ENCODE measurements around the gene IL6.
A peak's percentile ranks its signal among the peaks of the same experiment; 100 is the strongest.
"Not testable (repeated sequence)": the region's sequence is repeated elsewhere in the genome, so short reads cannot be mapped to it uniquely, and the experiment has no call there.

The IL6 gene

DNA sequence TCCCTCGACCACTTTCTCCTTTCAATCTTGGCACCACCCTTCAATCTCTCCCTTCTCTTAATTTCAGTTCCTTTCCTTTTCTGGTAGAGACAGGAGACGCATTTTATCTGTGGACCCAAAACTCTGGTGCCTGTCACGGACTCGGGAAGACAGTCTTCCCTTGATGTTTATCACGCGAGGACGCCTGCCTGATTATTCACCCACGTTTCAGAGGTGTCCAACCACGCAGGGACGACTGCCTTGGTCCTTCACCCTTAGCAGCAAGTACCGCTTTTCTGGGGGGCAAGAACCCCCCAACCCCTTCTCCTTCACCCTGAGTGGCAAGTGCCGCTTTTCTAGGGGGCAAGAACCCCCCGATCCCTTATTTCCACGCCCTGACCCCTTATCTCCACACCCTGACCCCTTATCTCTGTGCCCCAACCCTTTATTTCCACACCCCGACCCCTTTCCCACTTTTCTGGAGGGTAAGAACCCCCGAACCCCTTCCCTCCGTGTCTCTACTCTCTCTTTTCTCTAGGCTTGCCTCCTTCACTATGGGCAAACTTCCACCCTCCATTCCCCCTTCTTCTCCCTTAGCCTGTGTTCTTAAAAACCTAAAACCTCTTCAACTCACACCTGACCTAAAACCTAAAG is 22.9 kb upstream of the IL6 start:
- DNase-seq (ENCODE audit: low spot score), result not testable (repeated sequence)

DNA sequence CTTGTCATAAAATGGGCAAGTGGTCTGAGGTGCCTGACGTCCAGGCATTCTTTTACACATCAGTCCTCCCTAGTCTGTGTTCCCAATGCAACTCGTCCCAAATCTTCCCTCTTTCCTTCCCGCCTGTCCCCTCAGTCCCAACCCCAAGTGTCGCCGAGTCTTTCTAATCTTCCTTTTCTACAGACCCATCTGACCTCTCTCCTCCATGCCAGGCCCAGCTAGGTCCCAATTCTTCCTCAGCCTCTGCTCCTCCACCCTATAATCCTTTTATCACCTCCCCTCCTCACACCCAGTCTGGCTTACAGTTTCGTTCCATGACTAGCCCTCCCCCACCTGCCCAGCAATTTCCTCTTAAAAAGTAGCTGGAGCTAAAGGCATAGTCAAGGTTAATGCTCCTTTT is 22.3 kb upstream of the IL6 start:
- DNase-seq (ENCODE audit: low spot score), result not testable (repeated sequence)

DNA sequence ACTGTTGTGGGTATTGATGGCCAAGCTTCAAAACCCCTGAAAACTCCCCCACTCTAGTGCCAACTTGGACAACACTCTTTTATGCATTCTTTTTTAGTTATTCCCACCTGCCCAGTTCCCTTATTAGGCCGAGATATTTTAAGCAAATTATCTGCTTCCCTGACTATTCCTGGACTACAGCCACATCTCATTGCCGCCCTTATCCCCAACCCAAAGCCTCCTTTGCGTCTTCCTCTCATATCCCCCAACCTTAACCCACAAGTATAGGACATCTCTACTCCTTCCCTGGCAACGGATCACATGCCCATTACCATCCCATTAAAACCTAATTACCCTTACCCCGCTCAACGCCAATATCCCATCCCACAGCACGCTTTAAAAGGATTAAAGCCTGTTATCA is 21.1 kb upstream of the IL6 start:
- DNase-seq (ENCODE audit: low spot score), result not testable (repeated sequence)

DNA sequence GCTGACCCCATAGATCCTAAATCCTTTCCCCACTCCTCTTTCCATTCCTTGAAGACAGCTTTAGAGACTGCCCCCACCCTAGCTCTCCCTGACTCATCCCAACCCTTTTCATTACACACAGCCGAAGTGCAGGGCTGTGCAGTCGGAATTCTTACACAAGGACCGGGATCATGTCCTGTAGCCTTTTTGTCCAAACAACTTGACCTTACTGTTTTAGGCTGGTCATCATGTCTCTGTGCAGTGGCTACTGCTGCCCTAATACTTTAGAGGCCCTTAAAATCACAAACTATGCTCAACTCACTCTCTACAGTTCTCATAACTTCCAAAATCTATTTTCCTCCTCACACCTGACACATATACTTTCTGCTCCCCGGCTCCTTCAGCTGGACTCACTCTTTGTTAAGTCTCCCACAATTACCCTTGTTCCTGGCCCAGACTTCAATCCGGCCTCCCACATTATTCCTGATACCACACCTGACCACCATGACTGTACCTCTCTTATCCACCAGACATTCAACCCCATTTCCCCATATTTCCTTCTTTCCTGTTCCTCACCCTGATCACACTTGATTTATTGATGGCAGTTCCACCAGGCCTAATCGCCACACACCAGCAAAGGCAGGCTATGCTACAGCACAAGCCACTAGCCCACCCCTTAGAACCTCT is 19.8 kb upstream of the IL6 start:
- DNase-seq (ENCODE audit: low spot score), result not testable (repeated sequence)

DNA sequence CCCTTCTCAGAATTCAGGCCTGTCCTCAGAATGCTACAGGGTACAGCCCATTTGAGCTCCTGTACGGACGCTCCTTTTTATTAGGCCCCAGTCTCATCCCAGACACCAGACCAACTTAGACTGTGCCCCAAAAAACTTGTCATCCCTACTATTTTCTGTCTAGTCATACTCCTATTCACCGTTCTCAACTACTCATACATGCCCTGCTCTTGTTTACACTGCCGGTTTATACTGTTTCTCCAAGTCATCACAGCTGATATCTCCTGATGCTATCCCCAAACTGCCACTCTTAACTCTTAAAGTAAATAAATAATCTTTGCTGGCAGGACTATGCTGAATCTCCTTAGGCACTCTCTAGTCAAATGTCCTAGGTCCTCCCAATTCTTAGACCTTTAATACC is 18.8 kb upstream of the IL6 start:
- DNase-seq (ENCODE audit: low spot score), result not testable (repeated sequence)

DNA sequence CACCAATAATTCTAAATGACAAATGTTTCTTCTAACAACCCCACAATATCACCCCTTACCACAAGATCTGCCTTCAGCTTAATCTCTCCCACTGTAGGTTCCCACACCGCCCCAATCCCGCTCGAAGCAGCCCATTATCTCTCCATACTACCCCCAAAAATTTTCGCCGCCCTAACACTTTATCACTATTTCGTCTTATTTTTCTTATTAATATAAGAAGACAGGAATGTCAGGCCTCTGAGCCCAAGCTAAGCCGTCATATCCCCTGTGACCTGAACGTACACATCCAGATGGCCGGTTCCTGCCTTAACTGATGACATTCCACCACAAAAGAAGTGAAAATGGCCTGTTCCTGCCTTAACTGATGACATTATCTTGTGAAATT is 18.3 kb upstream of the IL6 start:
- not testable (repeated sequence) for DNase-seq (ENCODE audit: low spot score)

DNA sequence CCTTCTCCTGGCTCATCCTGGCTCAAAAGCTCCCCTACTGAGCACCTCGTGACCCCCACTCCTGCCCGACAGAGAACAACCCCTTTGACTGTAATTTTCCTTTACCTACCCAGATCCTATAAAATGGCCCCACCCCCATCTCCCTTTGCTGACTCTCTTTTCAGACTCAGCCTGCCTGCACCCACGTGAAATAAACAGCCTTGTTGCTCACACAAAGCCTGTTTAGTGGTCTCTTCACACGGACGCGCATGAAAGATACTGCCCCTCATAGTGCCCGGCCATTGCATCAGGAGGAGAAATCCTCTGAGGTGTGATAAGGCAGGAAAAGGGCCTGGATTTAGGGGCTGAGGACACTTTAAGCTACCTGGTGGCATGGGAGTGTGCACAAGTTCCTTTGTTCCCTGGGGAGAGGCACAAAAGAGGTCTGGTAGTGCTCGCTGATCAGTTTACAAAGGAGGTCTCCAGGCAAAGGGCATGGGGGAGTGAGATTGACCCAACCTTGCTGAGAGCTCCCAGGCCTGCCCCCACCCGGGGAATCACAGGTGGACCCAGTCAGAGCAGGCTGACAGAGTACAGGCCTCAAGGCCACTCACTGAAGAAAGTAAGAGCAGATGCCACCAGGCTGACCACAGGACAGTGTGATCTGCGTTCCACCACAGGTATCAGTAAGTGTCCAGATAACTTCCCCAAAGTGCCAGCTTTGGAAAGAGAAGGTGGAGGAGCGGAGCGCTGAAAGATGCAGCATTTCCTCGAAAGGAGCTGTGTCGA is 17.8 kb upstream of the IL6 start:
- DNase-seq (ENCODE audit: low spot score), result not testable (repeated sequence)

DNA sequence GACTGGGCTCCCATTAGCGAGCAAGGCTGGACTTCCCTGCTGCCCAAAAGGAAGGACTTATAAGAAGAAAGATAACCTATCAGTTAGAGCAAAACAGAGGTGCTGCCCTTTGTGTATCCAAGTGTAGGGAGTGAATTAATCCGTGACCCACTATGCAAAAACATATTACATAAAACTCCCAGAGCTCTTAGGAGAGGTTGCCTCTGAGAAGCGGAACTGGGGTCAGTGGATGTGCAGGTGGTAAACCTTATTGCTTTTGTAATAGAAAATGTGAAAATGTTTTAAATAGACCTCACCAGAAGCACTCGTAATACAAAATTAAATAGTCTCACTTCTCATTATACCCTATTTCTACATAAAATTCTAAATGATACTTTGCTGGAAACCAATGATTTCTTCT is 17.1 kb upstream of the IL6 start:
- no peak for DNase-seq (ENCODE audit: low spot score)

DNA sequence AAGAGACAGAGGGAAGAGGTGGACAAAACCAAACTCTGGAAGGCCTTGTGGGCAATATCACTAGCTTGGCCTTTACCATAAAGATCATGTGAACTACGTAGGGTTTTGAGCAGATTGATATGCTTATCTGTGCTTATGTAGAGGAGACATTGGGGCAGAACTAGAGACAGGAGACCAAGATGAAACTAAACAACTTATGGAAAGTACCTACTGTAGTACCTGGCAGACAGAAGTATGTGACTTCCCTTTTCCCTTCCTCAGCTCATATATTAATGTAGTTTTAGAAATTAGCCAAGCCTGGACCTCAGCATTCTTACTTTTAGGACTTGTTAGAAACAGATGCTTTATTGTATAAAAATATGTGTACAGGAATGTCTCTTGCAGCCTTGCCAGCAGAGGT is 14.0 kb upstream of the IL6 start:
- DNase-seq (ENCODE audit: low spot score), result no peak

DNA sequence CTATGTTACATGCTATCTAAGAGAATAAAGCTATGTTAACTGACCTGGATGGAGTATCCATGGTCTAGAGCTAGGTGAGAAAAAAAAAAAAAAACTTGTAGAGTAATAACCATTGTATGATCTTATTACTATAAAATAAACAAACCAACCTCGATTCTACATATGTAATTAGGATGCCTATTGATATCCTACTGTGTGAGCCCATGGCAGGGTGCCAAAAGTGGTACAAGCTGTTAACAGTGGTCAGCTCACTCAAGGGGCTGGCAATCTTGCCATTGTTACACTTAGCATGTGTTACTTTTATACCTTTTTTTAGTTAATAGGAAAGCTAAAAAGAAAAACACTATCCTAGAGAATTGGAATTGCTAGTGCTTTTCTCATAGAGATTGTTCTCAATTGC is 13.5 kb upstream of the IL6 start:
- DNase-seq (ENCODE audit: low spot score), result no peak

DNA sequence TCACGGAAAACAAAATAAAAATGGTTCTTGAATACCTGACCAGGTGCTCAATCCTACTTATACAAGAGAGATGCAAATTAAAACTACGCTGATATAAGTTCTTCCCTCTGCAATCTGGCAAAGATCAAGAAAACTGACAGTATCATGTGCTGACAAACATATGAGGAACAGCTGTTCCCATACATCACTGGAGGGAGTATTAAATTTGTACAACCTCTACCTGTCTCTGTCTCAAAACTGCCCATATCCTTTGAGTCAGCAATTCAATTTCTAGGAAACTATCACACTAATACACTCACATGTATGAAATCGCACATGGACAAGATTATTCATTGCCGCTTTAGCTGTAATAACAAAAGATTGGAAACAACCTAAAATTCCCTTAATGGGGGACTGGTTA is 11.0 kb upstream of the IL6 start:
- no peak for DNase-seq (ENCODE audit: low spot score)

DNA sequence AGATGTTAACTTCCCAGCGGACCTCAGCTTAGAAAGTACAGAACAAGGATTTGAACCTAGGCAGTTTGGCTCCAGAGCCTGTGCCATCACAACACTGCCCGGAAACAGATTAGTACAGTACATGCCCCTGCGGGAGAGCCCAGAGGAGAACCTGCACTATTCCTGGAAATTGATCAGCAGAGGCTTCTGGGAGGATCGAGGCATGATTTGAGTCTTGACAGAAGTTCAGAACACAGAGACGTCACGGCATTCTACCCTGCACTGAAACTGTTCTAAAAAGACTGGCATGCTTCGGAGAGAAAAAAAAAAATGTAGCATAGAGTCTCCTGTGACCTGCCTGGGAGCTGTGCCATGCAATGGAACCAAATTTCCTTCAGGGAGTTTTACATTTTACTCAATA is 9.2 kb upstream of the IL6 start:
- no peak for DNase-seq (ENCODE audit: low spot score)

DNA sequence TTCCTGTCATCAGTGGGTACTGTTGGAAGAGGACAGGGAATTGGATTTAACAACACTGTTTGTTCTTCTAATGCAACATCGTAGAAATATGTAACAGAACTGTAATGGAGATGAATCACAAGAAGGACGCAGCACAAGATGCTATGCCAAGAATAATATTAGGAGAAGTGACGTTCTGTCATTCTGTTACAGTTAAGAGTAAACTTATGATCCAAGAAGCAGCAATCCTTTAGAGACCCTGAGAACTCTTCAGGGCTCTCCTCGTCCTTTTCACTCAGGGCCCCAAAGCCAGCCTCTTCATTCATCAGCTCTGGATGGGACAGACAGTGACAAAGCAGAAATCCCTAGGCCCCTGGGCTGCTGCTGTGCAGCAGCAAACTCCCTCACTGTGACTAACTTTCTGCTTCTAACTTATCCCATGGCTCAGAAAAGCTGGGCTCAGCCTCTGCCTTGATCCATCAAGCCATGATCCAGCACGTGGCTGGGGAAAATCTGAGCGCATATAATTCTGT is 8.7 kb upstream of the IL6 start:
- no peak for DNase-seq (ENCODE audit: low spot score)

DNA sequence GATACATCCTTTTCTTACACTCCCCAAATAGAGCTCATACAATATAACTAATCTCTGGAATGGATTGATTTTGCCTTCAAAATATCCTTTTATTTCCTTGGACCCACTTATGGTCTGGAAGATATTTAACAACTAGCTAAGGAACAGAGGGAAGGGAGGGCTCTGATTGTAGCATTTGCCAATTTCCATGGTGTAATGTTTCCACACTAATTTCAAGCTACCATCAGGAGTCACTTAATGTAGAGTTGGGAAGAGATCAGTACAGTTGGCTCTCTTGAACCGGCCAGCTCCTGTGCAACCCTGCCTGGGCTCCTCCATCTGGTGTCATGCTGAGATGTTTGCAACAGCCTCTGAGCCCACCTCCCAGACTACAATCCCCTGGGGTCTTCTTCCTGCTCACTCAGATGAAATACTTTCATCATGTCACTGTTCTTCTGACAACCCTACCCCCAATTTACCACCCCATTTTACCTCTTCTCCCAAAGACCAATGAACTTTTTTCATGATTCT is 8.0 kb upstream of the IL6 start:
- DNase-seq (ENCODE audit: low spot score), result no peak

DNA sequence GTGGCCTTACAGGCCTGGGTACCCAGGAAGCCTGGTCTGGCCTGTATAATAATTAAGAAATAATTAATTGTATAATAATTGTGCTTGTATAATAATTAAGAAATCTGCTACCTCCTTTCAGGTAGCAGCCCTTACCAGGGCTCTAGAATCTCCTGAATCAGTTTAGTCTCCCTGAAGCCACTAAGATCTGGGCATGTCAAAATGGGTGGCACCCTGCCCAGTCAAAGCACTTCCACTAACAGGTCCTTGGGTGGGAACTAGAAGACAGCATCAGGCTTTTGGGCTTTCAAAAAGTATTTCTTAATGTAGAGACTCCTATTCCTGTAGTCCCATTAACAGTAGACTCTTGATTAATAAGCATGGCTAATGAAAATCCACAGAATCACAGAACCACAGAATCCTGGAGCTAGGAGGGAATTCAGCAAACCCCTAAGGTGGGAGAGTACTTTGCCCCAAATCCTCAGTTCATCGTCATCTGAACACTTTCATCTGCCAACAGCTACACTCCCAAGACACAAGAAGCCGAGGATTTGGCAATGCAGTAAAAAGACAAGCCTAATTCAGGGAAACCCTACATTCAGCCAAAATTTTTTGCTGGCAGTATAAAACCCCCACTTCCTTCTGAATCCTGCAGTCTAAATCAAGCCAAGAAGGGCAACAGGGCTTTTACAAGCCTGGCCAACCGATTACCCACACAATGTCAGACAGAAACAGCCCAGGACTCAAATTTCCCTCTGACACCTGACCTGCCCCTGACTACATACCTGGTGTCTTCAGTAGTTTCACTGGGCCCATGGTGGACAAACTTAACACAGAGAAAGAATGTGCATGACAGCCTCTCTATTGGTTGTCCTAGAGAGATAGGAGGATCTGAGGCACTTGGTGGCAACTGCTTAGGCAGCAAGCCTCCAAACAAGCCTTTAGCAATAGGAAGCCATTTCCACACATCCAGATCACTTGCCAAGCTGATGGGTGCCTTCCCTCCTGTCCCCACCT is 5.9 kb upstream of the IL6 start:
- DNase-seq (ENCODE audit: low spot score), result no peak

DNA sequence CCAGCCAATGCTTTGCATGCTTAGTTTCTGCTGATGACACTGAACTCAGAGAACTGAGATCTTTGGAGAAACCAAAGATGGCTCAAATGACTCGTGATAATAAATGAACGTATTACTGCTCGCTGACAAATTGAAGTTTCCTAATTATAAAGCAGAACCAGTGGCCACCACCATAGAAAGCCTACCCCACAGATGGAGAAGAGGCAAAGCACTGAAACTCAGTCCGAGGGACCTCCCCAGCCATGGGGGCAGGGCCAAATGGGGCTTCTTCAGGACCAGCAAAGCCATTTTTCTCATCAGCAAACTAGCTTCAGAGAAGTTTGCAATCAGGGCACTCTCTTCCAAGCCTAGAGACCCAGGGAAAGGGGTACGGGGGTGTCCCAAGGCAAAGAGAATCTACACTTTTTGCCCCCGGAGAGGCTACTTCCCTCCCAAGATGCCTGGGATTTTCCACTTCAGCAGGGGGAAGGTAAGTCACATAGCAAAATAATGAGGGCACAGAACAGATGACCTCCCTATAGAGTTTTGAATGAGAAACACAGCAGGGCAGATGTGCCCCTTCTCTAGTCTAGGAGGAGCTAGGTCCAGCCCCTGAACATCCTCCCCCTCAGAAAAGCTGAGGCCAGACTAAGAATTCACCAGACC is 4.3 kb upstream of the IL6 start:
- no peak for DNase-seq (ENCODE audit: low spot score)

DNA sequence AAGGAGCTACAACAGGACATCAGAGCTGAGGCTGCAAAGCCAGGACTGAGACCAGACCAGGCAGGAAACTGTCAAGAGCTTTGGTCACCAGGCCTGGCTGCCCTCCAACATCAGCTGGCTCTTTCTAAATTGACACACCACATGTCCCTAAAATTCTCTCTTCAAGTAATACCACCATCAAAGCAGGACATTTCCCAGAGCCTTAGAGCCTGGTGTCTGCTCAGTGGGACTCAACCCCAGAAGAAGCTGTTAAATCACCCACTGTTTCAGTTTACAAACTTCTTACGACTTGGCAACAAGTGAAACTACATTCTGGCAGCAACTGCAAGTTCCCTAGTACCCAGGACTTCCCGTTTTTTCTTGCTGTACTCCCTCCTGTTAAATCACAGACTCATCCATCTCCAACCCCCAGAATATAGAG is 3.8 kb upstream of the IL6 start:
- no peak for DNase-seq (ENCODE audit: low spot score)

DNA sequence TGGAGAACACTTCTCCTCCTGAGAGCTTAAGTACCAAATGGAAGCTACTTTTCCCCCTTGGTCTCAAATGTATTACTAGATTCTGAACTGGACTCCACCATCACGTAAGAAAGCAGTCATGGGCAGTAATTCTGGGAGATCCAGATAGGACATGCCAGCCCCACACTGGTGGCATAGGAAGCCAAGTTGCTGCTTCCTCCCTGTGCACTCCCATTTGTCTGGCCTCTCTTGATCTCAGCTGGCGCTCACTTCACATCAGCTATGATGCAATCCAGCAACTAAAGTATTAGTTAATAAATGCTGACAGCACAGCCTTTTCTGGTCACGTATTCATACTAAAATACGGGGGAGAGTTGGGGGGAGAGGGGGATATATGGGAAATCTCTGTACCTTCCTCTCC is 3.4 kb upstream of the IL6 start:
- no peak for DNase-seq (ENCODE audit: low spot score)

DNA sequence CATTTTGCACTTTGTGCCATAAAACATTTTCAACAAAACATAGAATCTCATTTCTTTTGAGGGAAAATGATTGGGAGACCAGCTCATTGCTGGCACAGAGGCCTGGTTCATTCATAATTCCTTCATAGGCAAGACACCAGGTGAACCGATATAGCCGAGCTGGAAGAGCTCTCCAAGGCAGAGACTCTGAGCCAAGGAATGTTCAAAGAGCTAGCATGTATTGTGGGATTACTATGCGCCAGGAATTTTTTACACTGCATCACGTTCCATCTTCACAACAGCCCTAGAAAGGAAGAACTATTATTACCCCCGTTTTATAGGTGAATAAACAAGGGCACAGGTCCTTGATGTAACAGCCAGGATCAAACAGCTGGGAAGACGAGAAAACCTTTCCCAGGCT is 2.1 kb upstream of the IL6 start:
- no peak for DNase-seq (ENCODE audit: low spot score)

DNA sequence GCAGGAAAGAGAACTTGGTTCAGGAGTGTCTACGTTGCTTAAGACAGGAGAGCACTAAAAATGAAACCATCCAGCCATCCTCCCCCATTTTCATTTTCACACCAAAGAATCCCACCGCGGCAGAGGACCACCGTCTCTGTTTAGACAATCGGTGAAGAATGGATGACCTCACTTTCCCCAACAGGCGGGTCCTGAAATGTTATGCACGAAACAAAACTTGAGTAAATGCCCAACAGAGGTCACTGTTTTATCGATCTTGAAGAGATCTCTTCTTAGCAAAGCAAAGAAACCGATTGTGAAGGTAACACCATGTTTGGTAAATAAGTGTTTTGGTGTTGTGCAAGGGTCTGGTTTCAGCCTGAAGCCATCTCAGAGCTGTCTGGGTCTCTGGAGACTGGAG is 1.4 kb upstream of the IL6 start:
- DNase-seq (ENCODE audit: low spot score), result peak; percentile 45

DNA sequence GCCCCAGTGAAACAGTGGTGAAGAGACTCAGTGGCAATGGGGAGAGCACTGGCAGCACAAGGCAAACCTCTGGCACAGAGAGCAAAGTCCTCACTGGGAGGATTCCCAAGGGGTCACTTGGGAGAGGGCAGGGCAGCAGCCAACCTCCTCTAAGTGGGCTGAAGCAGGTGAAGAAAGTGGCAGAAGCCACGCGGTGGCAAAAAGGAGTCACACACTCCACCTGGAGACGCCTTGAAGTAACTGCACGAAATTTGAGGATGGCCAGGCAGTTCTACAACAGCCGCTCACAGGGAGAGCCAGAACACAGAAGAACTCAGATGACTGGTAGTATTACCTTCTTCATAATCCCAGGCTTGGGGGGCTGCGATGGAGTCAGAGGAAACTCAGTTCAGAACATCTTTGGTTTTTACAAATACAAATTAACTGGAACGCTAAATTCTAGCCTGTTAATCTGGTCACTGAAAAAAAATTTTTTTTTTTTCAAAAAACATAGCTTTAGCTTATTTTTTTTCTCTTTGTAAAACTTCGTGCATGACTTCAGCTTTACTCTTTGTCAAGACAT is 574 bp upstream of the IL6 start:
- DNase-seq (ENCODE audit: low spot score), result peak; percentile 77
